ENCODE measurements around the gene MCM9. TPM values are rescaled to one million over a fixed set of nuclear protein-coding genes. Genes with fewer than 3 reads are reported as not detected.

Gene MCM9
- total RNA-seq, 3 donors from 2014 or later (not counting 1 experiment from before 2014, with no cell fraction given): 45.2 to 53.4 (median 52.5) TPM

DNA sequence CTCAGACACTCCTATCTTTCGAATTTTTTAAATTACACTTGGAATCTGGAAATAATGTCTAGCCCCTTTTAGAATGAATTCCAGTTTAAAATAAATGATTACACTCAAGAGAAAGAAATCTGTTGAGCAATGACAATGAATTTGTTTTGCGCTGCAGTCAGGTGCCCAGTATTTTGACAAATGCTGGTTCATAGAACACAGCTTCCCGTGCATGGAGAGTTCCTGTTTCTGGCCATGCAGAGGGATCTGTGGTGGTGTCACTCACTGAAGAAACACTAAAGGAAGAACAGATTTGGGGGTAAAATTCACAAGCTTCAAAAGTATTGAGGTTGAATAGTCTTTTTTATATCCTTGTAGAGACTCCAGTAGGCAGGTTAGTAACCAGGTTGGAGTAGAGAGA is 170.2 kb downstream of the MCM9 start:
- TF ChIP-seq CTCF (IDR thresholded peaks at IDR 0.05): no peak
- ATAC-seq (no peak), DNase-seq (no peak)
- 59% methylated on average over 2 of the region's 3 CpGs for WGBS (ENCODE audit: insufficient coverage)
- Histone ChIP-seq H3K36me3 (ENCODE audit: control insufficient read depth, insufficient read depth, low read length) (no peaks in the 10 kb centered on the region), H3K9me3 (ENCODE audit: control insufficient read depth, insufficient read depth, low read length) (no peaks in the 10 kb centered on the region), H3K27me3 (ENCODE audit: control insufficient read depth, insufficient read depth, low read length) (no peaks in the 10 kb centered on the region), H3K4me1 (ENCODE audit: control insufficient read depth, insufficient read depth, low read length) (peaks cover 14% of the 10 kb centered on the region), H3K27ac (ENCODE audit: low read length) (no peak overlapping the region), H3K4me3 (ENCODE audit: low read length) (no peak overlapping the region)
- no peaks in the 10 kb centered on the region for H3K27me3 Mint-ChIP-seq (ENCODE audit: low read depth in 2 of 2)
- H3K4me1 Mint-ChIP-seq: peaks cover 21 to 30% of the 10 kb centered on the region in 2 donors
- intact Hi-C loops (cut with micrococcal nuclease): no loop called here
- no peak overlapping the region for H3K4me3 Mint-ChIP-seq
- H3K36me3 Mint-ChIP-seq: no peaks in the 10 kb centered on the region
- no peak overlapping the region for H3K27ac Mint-ChIP-seq
- H3K9me3 Mint-ChIP-seq: no peaks in the 10 kb centered on the region

Other genes with a start within 250 kb of the MCM9 start
- 10 to 100 TPM in 2 of 3 donors, 1 to 10 TPM in 1; 9.2 to 14.5 (median 10.8) TPM for gene ASF1A, start 41.0 kb downstream of the MCM9 start, total RNA-seq
- under 1 TPM; 0.09 to 0.40 (median 0.20) TPM for gene FAM184A, start 143.5 kb upstream of the MCM9 start, total RNA-seq

All from natural killer cell (primary cell).